ENCODE results near the gene PCDHAC1.

DNA sequence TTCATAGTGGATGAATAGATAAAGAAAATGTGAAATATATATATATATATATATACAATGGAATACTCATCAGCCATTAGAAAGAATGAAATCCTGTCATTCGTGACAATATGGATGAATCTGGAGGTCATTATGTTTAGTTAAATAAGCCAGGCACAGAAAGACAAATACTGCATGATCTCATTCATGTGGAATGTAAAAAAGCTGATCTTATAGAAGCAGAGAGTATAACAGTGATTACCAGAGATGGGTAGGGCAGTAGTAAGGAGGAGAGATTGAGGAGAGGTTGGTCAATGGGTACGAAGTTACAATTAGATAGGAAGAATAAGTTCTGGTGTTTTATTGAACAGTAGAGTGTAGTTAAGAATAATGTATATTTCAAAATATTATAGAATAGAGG, 20.5 kb downstream of the PCDHAC1 start:
- TF ChIP-seq CTCF (IDR thresholded peaks at IDR 0.05) (no peak), POLR2A (IDR thresholded peaks at IDR 0.05) (no peak), EP300 (IDR thresholded peaks at IDR 0.05) (no peak), POLR2AphosphoS5 (IDR thresholded peaks at IDR 0.05) (no peak)
